NOMO-1 (cell line): ENCODE results near the gene CIPC.
A peak's percentile ranks its signal among the peaks of the same experiment; 100 is the strongest.

Experiments
- DNase-seq, 2 experiments: peaks; one replicate each; lab custom pipeline; 2025; ENCODE audit not compliant: unreplicated experiment in 2 of 2; lab: John Stamatoyannopoulos, UW

CIPC gene, protein sequence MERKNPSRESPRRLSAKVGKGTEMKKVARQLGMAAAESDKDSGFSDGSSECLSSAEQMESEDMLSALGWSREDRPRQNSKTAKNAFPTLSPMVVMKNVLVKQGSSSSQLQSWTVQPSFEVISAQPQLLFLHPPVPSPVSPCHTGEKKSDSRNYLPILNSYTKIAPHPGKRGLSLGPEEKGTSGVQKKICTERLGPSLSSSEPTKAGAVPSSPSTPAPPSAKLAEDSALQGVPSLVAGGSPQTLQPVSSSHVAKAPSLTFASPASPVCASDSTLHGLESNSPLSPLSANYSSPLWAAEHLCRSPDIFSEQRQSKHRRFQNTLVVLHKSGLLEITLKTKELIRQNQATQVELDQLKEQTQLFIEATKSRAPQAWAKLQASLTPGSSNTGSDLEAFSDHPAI

GRCh38 chr14:77097700-77098528 lies at the start of gene CIPC:
Gene CIPC, plus strand, starts transcription at chr14:77098258. Its CDS starts 7,451 bp downstream, at chr14:77105709.
- DNase-seq, result peak; percentile 98 to 100

GRCh38 chr14:77051116-77051515 lies 46.9 kb upstream of the CIPC start:
- DNase-seq, result no peak

DNA sequence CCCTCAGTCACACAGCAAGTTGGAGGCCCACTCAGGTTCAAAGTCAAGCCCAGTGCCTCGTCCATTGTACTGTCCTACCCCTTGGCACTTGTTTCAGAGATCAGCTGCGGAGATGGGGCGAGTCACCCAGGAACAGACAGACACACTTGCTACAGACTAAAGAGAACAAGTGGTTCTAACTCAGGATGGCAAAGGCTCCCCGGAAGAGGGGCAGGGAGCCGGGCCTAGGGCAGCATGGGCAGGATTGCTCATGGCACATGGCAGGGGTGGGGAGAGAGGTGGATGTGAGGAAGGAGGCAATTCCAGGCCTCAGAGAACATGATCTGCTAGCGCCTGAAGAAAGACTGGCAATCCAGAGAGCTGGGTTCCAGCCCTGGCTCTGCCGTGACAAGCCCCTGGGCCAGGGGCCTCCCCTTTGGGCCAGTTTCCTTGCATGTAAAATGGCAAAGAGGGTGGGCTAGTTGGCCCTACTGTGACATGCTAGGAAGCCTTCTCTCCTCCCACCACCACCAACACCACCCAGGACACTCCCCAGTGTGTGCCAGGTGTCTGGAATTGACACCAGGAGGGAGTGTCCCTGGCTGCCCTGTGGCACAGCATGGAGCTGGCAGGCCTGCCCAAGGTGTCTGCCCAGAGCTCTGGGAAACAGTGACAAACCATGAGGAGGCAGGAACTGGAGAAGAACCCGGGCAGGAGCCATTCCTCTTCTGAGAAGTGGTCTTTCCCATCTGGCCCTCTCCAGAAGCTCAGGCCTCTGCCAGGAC lies 45.6 kb upstream of the CIPC start:
- no peak for DNase-seq

- peak; percentile 13 to 54 for DNase-seq
These were observed 44.8 kb upstream of the CIPC start for GRCh38 chr14:77053046-77053841.

DNA sequence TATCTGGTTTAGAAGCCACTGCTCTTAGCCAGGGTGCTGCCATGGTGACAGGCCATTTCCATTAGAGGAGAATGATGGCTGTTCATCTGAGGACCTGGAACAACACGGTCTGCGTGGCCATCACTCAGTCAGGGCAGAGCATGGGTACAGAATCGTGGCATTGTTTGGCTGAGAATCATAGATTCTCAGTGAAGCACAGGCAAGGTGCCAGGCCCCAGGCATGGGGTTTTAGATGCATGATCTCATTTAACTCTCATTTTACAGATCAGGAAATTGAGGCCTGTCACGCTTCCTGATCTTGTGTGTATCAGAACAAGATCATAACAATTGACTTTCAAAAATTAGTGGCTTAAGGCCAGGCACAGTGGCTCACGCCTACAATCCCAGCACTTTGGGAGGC lies 42.8 kb upstream of the CIPC start:
- no peak for DNase-seq

- DNase-seq, result no peak
These were observed 42.1 kb upstream of the CIPC start for GRCh38 chr14:77055981-77056380.

DNA sequence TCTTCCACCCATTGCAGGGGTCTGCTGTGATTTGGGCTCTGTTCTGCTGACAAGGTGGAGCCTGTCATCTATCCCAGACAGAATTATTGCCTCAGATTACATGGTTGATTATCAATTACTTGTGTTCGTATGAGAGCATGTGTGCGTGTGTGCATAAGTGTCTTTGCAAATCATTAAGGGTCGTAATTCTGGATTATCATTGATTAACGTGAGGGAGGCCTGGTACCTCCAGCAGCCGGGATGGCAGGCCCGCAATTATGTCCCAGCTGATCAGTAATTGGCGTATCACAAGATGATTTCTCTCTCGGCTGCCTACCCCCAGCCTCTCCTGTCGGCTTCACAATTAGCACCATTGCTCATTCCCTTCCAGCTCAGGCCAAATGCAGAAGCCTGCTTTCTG lies 39.9 kb upstream of the CIPC start:
- no peak for DNase-seq

DNA sequence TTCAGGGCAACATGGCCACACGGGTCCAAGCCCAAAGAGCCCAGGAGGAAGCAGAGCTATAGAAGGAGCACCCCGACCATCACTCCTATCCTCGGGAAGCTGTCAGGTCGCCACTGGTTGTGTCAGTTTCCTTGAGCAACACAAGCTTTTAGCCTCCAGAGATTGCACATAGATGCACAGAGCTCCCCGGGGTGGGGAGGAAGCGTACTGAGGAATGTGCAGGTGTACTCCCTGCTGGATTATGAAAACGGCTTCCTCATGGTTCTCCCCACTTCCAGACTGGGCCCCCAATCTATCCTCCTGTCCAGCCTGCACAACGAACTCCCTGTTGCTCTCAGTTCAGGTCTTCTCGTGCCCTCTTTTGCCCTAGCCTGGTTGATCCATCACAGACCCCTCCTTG lies 39.3 kb upstream of the CIPC start:
- DNase-seq, result no peak

GRCh38 chr14:77059276-77059915 lies 38.7 kb upstream of the CIPC start:
- DNase-seq, result no peak

- no peak for DNase-seq
These were observed 36.3 kb upstream of the CIPC start for GRCh38 chr14:77061630-77062257.

DNA sequence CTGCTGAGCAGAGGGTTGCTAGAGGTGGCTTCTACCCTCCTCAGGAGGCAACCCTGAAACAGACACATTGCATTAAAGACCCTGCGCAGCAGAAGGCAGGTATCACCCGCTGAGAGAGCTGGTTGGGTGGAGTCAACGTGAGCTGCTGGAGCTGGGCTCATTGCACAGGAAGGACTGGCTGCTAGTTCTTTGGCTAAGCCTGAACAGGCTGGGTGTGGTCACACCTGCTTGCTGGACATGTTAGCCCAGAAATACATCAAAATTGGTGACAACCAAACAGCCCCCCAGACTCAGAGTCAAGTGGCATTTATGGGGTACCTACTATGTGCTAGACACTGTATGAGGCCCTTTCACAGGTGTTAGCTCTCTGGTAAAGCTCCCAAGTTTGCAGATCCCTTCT lies 35.8 kb upstream of the CIPC start:
- DNase-seq, result no peak

DNA sequence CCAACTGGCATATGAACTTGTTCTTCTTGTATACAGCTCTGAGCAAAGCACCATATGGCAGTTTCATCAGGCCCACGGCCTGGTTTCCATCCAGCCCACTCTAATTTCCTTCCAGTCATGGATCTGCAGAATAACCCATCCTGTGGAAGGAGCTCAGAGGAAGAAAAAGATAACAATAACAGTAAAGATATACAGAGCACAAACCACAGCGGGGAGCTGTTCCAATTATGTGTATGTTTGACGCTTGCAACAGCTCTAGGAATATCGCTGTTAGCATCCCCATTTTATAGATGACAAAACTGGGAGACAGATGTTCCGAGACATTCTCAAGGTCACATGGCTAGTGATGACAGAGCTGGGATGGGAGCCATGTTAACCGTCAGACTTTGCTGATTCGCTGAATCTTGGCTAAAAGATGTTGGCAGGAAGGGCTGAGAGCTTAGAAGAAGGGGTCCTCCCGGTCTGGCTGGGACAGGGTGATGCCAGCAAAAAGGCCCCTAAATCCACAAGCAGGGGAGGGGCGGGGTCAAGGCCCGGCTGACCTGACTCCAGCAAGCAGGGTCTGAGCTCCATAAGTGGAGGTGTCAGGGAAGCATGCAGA lies 34.4 kb upstream of the CIPC start:
- no peak for DNase-seq

DNA sequence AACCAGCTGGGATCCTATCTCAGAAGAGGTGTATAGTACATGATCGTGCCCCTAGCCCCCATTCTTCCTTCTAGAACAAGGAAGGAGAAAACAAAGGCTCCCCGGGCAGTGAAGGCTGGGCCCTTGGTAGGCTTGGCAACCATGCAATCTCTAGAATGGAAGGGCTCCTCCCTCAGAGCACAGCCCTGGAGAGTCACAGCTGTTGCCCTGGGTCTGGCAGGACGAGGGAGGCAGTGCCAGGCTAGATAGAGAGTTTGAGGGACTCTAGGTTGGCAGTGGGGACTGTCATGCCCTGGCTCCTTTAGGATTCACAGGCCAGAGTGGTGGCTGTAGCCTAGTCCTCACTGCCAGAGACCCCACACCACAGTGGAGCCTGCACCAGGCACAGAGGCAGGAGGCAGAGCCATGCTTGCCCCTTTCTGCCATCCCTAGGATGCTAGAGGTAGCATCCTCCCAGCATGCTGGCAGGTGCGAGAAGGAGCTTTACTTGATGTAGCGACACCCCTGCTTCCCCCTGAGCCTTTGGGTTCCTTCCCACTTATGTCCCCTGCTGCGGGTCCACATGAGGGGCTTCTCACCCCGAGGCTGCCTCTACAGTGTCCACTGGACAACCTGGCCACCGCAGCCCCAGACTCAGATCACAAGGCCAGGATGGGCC lies 33.4 kb upstream of the CIPC start:
- no peak for DNase-seq

GRCh38 chr14:77065851-77066577 lies 32.0 kb upstream of the CIPC start:
- DNase-seq, result peak; percentile 20 to 46

DNA sequence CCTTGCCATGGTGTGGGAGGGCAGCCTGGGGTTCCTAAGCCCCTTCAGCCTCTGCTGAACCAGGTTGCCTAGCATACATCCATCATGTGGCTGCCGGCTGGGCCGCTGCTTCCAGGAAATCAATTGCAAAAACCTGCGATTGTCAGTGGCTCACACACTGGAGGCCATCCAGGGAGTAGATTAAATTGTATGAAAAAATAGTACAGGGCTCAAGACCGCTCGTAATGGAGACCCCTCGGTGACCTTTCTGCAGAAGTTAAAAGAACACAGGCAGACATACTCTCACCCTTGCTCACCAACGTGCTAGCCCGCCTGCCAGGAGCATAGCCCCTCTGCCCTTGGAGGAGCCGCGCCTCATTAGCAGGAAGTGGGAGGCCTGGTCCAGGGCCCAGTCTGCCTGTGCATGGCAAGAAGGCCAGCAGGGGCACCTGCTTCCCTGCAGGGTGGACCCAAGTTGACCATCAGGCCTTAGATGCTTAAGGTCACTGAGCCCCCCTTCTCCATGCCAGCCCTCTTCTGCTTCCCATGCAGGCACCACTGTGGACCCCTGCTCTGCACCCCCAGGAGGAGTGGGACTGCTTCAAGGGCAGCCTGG lies 31.4 kb upstream of the CIPC start:
- no peak for DNase-seq

DNA sequence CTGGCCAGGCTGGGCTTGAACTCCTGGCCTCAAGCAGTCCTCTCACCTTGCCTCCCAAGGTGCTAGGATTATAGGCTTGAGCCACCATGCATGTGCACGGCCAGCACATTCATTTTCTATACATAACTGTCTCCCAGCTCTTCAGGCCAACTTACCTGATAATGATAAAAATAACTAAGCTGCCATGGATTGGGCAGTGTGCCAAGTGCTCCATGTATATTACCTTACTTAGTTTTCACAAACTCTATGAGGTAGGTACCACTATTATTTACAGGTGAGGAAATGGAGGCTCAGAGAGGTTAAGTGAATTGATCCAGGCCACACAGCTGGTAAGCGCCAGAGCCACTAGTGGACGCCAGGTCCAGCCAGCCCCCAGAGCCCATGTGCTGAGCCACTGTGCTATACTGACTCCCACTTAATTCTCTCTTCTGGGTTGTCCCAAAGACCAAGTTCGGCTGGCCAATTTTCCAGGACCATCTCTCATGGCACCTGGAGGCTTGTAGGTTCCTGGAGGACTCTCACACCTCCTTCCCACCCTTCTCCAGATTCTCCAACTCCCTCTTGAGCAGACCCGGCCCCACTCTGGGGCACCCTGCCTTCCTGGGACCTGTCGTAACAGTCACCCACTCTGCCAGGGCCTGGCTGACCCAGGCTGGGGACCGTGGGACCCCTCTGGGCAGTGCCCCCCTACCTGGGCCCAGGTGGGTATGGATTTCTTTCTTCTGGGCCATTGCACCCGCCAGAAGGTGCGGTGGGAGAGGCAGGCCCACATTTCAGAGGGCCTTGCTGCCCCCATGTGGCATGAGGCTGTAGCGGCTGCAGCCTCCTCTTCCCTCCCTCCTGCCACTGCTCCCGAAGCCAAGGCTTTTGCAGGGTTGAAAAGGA lies 30.2 kb upstream of the CIPC start:
- DNase-seq, result peak; percentile 25 to 32
